ENCODE data around the gene FRG2C.
"Not testable (repeated sequence)": the region's sequence is repeated elsewhere in the genome, so short reads cannot be mapped to it uniquely, and the experiment has no call there.

- not testable (repeated sequence) for TF ChIP-seq POLR2A (IDR thresholded peaks at IDR 0.05); CTCF (IDR thresholded peaks at IDR 0.05 in 4 of 5, conservative IDR thresholded peaks at IDR 0.05 in 1 of 5)
Measured at GRCh38 chr3:75669348-75670297, 5.5 kb downstream of the FRG2C start.
